GM21515 (cell line): ENCODE measurements around the gene GPR135.
"Not testable (repeated sequence)": the region's sequence is repeated elsewhere in the genome, so short reads cannot be mapped to it uniquely, and the experiment has no call there.

ENCODE experiments used
- ATAC-seq: cut with Tn5 transposase; IDR thresholded peaks from one replicate; pipeline ENCODE4 v1.9.1; 2021; ENCODE audit not compliant: unreplicated experiment

GPR135 gene

DNA sequence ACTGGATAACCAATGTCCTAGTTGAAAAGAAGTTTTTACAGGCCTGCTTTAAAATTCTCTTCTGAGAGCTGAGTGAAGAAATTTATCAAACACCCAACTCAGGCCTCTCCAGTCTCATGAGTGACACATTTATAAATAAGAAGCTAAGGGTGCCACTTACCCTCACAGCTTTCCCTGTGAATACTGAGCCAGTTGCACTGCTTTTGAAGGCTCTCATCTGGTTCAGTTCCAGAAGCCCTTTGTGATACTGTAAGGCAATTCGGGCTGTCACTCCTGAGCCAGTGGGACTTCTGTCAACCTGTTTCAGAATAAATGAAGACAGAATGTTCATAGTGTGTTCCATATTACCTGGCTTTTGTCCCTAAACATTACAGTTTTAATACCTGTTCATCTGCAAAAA lies 10.5 kb upstream of the GPR135 start:
- no peak for ATAC-seq

DNA sequence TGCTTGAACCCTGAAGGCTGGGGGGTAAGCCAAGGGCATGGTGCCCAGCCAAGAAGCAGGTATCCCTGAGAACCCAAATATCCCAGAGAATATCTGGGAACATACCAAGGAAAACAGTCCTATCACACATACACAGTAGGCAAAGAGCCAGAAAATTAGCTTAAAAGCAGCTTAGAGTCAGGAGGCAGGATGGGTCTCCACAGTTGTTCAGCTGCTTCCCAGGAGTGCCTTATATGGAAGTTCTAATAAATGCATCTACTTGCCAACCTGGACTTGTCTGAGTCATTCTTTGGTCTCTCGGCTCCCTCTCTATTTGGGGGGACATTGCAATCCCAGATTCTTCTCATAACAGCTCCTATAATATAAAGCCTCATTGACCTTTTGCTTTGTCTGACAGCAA lies 9.0 kb upstream of the GPR135 start:
- no peak for ATAC-seq

DNA sequence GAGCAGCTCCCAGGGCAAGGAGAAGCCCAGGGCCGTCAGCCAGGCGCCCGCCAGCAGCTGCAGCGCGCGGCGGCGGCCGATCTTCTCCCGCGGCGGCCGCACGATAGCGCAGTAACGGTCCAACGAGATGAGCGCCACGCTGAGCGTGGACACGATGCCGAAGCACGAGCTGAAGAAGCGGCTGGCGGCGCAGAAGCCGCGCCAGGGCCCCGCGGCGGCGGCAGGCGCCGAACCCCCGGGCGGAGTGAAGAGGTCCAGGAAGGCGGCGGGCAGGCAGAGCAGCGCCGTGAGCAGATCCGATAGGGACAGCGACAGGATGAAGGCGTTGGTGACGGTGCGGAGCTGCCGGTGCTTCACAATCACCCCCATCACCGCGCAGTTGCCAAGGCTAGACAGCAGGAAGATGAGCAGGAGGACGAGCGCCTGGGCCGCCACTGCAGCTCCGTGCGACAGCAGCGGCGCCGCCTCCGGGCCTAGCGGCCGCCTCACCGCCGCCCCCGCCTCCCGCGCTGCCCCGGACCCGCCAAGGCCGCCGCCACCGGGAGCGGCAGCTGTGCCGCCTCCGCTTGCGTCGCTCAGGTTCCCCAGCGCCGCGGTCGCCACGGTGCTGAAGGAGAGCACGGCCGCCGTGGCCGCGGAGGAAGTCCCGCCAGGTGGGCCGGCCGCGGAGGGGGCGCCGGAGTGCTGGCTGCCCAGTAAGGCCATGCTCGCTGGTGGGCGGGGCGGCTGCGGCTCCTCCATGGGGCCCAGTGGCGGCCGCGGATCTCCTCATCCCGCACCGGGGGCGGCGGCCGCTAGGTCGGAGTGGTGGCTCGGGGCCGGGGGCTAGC lies 479 bp downstream of the GPR135 start:
- ATAC-seq: peak; percentile 61

DNA sequence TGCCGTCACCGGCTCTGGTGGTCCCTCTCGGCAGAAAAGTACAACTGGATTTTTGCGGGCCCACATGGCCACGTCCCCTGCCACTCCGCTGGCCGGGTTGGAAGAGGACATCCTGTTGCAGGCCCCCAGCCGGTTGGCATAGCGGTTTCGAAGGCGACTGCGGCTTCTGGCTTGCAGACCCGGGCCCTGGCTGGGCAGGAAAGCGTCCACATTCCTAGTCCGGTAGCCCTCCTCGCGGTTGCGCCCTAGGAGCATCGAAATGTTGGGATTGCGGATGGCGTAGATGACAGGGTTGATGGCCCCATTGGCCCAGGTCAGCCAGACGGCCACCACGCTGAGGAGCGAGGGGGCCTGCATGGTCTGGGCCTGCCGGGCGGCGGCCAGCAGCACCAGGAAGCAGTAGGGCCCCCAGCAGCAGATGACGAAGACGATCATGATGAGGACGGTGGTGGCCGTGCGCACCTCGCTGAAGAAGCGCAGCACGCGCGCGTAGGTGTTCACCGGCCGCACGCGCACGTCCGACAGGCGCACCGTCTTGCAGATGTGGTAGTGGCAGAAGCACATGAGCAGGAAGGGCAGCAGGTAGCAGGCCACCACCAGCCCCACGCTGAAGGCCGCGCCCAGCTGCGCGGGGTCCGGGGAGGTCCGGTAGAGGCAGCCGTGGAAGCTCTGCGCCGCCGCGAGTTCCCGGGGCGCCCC lies 1.2 kb downstream of the GPR135 start:
- ATAC-seq: peak; percentile 23

DNA sequence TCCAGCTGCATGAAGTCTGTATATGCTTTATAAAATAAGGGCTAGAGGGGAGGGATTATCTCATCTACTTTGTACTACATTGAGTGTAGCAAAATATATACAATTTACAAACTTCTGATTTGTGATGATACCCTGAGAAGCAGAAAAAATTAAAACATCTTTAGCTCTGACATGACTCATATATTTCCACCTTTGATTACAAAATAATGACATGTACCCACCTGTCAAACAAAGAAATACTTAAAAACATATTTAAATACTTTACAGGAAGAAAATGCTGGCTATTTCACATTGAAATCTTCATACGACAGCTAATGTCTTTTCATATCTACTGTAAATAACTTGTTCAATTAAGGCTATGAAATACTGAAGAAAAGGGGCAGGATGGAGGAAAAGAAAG lies 3.3 kb downstream of the GPR135 start:
- no peak for ATAC-seq

DNA sequence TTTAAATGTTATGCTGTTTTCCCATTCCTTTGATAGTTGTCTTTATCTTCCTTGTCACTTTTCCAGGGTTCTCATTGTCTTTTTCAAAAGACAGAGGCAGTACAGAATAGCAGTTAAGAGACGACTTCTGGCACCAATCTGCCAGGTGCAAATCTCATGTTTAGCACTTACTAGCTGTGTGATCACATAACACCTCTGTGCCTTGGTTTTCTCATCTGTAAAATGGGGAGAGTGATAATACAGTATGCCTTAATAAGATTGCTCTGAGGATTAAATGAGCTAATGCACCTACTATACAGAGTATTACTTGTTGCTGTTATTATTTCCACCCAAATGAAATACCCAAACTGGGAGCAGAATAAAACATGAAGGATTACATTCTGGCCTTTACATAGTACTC lies 4.8 kb downstream of the GPR135 start:
- ATAC-seq: no peak

DNA sequence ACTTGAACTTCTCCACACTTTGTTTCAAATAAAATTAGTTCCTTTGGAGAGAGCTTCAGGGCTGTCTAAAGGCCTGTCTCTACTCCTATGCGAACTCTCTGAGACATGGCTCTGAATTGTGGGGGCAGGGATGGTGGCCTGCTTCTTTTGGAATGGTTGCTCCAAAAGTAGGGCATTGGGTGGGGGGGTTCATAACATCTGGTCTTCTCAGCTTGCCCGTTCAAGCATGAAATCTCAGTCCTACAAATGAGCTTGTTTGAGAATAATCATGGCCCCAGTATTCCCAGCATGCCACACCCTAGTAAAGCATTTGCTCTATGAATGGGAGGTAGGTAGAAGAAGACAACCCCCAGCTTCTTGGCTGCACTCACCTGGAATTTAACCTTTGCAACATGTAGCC lies 6.7 kb downstream of the GPR135 start:
- no peak for ATAC-seq

DNA sequence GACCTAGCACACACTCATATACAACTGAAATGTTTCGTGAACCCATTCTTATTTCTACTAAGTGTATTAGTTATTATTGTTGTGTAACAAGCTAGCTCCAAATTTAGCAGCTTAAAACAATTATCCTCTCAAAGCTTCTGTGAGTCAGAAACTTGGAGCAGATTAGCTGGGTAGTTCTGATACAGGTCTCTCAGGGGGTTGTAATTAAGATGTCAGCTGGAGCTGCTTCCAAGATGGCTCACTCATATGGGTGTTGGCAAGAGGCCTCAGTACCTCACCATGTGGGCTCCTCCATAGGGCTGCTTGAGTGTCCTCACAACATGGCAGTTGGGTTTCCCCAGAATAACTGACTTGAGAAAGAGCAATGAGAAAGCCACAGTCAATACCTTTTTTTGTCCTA lies 9.8 kb downstream of the GPR135 start:
- no peak for ATAC-seq

DNA sequence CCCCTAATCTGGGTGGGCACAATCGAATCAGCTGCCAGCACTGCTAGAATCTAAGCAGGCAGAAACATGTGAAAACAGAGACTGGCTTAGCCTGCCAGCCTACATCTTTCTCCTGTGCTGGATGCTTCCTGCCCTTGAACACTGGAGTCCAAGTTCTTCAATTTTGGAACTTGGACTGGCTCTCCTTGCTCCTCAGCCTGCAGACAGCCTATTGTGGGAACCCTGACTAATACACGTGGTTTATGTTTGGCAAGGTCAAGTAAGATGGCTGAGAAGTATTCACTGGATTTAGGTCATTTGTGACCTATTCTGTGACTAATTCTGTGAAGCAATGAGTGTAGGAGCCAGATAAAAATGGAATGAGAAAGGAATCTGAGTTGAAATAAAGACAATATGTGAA lies 11.0 kb downstream of the GPR135 start:
- no peak for ATAC-seq

DNA sequence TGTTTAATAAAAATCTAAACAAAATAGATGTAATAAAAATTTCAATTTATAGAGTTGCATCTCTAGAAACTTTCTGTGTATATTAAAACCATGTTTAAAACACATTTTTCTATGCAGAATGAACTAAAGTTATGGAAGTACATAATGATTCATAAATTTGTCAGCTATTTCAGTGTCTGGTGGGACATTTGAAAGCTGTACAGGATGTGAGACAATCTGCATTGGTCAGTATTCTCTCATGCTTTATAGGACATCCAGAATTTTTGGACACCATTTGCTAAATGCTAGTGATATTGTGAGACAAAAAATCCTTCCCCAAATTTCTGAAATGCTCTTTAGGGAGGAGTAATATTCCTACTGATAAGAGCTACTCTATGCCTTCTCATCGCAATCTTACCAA lies 13.3 kb downstream of the GPR135 start:
- ATAC-seq: no peak

DNA sequence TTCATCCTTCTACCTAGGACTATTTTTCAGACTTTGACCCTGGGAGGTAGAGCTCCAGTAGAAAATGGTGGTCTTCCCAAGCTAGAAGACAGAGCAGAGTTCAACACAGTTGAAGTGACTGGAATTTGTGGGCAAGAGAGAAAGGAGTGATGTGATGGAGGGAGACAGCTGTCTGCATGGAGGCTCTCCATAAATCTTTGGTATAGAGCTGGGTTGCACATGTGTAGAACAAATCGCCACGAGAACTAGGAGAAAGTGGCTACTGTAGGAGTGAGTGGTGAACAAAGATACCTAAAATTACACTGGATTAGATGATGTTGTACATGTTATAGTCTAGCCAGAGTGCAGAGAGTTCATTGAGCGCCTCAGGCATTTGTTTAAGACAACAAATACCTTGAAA lies 14.5 kb downstream of the GPR135 start:
- no peak for ATAC-seq

DNA sequence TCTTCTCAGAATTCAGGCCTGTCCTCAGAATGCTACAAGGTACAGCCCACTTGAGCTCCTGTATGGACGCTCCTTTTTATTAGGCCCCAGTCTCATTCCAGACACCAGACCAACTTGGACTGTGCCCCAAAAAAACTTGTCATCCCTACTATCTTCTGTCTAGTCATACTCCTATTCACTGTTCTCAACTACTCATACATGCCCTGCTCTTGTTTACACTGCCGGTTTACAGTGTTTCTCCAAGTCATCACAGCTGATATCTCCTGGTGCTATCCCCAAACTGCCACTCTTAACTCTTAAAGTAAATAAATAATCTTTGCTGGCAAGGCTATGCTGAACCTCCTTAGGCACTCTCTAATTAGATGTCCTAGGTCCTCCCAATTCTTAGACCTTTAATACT lies 16.5 kb downstream of the GPR135 start:
- not testable (repeated sequence) for ATAC-seq

DNA sequence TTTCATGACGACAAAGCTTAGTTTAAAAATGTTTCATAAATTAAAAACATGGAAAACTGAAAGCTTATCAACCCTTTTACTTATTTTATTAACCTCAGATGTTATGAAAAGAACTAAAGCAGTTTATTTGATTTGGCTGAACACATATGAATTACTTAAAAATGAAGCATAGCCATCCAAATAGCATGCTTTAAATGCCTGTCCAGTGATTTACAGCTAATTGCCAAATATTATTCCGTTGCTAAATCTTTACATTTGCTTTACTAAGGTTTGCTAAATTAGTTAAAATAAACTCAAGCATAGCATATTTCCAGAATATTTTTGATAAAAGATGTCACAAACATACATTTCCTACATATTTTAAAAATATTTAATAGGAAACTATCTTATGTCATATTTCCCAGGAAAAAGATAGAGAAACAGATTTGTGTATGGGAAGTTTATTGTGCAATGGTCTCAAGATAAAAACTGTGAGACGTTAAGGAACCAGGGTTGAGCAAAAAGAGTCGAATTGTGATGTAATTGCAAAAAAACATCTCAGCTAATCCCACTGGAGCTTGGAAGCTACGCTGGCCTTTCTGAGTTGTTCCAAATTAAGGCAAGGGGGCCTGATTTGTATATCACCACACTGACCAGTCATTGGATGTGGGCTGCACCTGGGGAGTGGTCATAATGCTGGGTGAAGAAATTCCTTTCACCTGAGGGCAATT lies 25.8 kb downstream of the GPR135 start:
- ATAC-seq: no peak

DNA sequence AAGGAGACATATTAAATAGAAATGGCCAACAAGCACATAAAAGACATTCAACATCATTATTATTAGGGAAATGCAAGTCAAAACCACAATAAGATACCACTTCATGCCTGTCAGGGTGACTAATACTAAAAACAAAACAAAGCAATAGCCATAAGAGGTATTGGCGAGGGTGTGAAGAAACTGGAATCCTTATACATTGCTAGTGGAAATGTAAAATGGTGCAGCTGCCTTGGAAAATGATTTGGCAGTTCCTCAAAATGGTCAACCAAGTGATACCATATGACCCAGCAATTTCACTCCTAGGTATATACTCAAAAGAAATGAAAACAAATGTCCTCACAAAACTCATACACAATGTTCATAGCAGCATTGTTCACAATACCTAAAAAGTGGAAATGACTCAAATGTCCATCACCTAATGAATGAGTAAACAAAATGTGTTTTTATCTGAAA lies 27.0 kb downstream of the GPR135 start:
- ATAC-seq: no peak

DNA sequence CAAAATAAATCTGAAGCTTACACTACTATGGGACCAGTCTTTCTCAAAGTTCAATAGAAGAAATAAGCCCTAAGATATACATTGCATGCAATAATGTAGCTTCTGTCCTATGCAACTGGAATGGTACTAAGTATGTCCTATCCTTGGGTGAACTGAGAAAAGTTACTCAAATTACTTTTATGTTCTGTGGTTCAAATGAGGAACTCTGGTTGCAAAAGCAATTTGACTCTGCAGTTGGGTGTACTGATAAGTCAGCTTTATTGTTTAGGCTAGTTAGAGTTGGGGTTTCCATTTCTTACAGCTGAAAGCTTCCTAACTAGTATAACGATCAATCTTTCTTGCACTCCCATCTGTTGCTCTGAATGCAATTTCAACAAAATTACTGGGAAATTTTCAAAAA lies 29.2 kb downstream of the GPR135 start:
- ATAC-seq: no peak

DNA sequence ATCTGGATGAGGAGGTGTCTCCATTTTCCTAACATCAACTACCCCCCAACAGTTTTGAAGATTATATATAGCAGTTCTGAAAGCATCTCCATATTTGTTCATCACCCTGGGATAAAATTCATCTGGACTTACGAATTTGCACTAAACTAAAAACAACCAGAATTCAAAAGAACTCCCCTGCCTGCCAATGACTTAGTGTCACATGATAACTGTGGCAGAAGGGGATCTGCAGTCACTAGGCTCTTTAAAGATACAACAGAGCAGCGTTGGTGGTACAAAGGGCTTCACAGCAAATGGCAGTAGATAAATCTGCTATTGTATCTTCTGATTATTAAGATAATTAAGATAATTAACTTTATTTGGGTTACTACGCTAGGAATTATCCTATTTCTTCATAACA lies 30.1 kb downstream of the GPR135 start:
- no peak for ATAC-seq

DNA sequence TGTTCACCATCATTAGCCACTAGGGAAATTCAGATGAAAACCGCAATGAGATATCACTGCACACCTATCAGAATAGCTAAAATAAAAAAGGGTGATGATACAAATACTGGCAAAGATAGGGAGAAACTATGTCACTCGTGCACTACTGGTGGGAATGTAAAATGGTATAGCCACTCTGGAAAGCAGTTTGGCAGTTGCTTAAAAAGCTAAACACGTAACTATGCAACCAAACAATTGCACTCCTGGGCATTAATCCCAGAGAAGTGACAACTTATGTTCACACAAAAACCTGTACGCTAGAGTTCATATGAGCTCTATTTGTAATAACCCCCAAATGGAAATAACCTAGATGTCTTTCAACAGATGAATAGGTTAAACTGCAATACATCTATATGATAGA lies 35.4 kb downstream of the GPR135 start:
- no peak for ATAC-seq

DNA sequence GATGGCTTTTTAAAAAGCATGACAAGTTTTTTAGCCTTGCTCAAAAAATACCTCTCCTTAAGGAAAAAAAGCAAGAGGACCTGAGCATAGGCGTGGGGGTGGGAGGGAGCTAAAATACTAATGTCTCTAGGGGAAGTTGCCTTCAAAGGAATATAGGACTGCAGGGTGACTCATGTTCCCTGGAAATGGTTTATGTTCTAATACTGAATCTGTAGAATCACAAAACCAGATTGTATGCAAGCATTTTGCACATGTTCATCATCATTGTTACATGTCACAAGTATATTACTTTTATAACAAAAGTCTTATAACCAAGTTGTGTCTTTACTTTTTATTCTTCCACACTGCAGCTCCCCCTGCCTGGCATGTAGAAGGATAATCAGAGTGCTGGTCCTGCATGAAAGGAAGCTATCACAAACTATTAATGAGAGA lies 36.6 kb downstream of the GPR135 start:
- ATAC-seq: no peak

DNA sequence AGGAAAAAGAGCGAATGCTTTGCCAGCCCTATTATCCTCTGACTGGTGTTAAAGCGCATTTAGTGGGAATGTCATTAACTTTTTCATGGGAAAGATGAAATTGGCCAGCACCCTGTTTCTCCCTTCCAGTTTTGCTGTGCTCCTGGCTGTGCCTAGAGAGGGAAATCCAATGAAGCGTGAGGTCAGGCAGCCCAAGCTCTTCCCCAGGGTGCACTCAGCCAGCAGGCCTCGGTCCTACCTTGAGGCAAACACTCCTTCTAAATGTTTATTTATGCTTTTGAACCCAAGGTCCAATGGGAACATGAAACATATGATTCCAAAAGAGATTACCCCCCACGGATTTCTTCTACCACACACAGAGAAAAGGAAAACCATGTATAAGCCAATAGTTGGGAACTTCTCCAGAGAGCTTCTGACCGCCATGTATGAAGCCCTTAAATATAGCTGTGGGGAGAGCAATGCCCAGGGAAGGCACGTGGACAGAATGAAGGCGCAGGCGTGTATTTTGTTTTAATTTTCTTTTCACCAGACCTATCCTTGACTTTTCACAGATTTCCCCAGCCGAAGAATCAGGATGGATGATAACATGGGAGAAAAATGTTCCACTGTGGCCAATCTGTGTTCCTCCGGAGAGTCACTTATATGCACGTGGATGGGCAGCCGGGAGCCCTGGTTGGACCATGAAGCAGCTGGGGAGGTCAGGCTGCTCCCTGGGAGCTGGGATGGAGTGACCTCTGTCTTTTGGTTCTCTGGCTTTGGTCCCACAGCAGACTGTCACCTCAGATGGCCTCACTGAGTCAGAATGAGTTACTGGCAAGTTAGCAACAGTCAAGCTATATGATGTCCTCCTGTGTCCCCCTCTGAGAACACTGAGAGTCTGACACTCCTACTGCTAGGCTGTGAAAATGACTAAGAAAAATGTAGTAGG lies 37.3 kb downstream of the GPR135 start:
- ATAC-seq: no peak

DNA sequence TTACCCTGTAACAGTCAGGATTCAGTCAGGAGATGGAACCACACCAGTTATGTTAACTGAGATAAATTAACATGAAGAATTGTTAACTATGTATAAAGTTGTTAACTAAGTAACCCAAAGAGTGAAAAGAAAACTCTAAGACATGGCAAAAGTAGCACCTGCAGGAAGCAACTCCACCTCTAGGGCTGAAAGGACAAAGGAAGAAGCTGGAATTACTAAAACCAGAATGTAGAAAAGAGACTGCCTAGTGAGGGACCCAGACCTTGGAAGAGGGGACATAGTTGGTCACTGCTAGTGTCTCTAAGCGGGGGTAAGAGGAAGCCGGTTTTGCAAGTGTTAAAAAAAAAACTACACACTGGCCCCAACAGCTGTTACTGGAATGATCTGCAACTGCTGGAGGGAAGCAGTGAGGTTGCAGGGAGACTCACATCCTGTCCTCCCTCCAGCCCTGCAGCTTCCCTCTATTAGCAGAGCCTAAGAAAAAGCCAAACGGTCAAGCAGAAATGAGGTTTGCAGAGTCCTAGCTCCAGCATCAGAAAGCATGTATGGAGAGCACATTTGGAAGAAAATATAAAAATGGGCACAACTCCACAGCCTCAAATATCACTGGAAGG lies 39.8 kb downstream of the GPR135 start:
- ATAC-seq: no peak
